Measurements from ENCODE around the gene SASH3.

SASH3 gene

DNA sequence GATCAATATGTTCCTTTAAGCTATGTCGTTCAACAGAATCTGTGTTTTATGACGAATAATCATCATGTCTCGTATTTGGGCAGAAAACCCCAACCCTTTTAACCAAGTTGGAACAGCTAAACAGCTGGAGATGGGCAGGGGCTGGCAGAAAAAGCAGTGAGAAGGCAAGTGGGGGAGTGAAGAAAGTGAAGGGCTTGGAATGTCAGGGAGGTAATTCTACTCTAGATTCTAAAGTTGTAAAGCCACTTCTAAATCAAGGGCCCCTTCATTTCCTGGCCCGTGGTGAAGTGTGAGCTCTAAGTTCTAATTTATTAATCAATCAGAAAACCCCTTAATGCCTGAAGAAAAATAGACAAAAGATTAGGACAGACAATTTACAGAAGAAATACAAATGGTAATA lies 20.4 kb downstream of the SASH3 start:
- TF ChIP-seq, protein P1, sequence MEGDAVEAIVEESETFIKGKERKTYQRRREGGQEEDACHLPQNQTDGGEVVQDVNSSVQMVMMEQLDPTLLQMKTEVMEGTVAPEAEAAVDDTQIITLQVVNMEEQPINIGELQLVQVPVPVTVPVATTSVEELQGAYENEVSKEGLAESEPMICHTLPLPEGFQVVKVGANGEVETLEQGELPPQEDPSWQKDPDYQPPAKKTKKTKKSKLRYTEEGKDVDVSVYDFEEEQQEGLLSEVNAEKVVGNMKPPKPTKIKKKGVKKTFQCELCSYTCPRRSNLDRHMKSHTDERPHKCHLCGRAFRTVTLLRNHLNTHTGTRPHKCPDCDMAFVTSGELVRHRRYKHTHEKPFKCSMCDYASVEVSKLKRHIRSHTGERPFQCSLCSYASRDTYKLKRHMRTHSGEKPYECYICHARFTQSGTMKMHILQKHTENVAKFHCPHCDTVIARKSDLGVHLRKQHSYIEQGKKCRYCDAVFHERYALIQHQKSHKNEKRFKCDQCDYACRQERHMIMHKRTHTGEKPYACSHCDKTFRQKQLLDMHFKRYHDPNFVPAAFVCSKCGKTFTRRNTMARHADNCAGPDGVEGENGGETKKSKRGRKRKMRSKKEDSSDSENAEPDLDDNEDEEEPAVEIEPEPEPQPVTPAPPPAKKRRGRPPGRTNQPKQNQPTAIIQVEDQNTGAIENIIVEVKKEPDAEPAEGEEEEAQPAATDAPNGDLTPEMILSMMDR (IDR thresholded peaks at IDR 0.05; ENCODE audit: low read depth, low read length), result no peak
- H3K4me3 ChIP-seq (ENCODE audit: low read depth, low read length), result no peak overlapping the region

DNA sequence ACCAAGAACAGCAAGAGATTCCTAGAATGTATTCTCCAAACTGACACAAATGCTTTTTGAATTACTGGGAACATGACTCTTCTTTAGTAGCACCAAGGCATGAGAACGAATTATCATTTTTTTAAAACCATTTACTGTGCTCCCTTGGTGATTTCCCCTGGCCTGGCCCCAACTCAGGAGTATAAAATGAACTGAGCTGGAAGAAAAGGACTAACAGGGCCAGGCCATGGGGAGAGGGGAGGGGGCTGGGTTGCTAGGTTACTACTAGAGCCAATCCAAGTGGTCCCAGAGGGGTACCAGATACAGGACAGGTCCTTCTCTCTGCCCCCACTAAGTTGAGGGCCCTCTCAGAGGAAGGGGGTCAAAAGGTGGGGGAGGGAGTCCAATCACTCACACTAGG lies 23.1 kb downstream of the SASH3 start:
- no peak overlapping the region for H3K4me3 ChIP-seq (ENCODE audit: low read depth, low read length)
- TF ChIP-seq, protein P1 (IDR thresholded peaks at IDR 0.05; ENCODE audit: low read depth, low read length), result no peak

DNA sequence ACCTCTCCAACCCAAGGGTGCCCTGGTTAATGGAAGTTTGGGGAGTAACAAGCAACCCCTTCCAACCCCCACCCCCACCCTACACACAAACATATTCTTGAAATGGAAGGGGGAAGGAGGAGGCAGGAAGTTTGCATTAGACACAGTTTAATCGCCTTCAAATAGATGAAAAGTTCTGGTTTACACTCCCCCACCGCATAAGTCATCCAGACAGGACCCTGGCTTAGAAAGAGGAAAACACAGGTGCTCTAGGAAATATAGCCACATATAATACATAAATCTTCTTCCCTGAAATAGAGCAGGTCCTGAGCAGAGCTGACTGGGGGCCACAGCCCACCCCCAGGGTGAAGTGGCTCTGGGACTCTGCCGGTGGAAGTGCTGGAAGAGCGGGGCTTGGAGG lies 25.1 kb downstream of the SASH3 start:
- TF ChIP-seq, protein P1 (IDR thresholded peaks at IDR 0.05; ENCODE audit: low read depth, low read length), result no peak
- no peak overlapping the region for H3K4me3 ChIP-seq (ENCODE audit: low read depth, low read length)

DNA sequence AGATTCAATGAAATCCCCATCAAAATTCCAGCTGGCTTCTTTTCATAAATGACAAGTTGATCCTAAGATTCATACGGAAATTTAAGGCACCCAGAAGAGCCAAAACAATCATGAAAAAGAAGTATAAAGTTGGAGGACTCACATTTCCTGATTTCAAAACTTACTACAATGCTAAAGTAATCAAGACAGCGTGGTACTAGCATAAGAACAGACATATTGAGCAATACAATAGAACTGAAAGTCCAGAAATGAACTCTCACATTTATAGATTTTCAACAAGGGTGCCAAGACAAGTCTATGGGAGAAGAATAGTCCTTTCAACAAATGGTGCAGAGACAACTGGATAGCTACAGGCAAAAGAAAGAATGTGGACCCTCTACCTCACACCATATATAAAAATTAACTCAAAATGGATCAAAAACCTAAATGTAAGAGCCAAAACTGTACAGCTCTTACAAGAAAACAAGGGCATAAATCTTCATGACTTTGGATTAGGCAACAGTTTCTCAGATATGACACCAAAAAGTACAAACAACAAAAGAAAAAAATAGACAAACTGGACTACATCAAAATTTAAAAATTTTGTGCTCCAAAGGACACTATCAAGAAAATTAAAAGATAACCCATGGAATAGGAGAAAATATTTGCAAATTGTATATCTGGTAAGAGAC lies 28.5 kb downstream of the SASH3 start:
- H3K4me3 ChIP-seq (ENCODE audit: low read depth, low read length), result no peak overlapping the region
- TF ChIP-seq, protein P1 (IDR thresholded peaks at IDR 0.05; ENCODE audit: low read depth, low read length), result no peak

DNA sequence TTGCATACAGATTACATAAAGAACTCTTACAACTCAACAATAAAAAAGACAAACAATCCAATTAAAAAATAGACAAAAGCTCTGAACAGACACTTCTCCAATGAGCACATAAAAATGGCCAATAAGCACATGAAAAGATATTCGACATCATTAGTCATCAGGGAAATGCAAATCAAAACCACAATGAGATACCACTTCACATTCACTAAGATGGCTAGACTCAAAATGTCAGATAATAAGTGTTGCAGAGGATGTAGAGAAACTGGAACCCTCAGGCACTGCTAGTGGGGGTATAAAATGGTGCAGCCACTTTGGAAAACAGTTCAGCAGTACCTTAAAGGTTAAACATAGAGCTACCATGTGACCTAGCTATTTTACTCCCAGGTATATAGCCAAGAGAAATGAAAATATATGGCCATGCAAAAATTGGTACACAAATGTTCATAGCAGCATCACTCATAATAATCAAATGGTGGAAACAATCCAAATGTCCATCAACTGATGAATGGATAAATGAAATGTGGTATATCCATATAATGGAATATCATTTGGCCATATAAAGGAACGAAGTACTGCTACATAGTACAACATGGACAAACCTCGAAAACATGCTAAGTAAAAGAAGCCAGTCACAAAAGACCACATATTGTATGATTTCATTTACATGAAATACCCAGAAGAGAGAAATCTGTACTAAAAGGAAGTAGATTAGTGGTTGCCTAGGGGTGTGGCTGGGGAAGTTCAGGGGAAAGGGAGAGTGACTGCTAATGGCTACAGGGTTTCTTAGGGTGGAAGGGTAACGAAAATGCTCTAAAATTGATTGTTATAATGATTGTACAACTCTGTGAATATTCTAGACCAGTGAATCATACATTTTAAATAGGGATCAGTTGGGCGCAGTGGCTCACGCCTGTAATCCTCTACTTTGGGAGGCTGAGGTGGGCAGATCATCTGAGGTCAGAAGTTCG lies 29.4 kb downstream of the SASH3 start:
- TF ChIP-seq, protein P1 (IDR thresholded peaks at IDR 0.05; ENCODE audit: low read depth, low read length), result no peak
- H3K4me3 ChIP-seq (ENCODE audit: low read depth, low read length), result no peak overlapping the region

DNA sequence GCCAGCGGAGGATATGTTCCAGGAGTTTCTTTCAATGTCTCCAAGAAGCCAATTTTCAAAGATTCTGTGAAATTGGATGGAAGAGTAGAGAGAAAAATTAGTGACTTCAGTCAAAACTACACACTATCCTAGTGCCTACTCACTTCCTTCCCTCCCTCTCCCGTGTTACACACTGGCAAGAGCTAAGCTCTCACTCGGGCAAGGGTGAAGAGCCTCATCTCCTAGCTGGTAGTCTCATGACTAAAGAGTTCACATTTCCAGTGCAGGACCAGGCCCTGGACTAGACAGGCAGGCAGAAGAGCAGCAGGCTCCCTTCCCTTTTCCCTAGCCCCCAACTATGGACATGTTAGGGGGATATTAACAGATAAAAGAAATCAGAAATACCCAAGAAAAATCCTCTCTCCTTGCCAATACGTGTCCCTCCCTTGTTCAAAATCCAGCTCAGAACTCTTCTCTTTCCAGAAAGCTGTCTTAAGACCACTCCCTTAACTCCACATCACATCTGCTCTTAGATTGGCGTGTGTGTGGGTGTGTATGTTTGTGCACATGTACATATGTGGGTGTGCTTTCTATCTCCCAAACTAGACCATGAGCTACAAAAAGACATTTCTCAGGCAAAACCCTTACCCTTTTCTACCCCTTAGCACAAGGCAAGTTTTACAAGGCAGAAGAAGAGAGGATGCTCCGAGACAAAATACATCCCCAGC lies 34.1 kb downstream of the SASH3 start:
- H3K4me3 ChIP-seq (ENCODE audit: low read depth, low read length), result no peak overlapping the region
- TF ChIP-seq, protein P1 (IDR thresholded peaks at IDR 0.05; ENCODE audit: low read depth, low read length), result no peak
